VCaP (cell line): Measurements from ENCODE around the gene SMCO2.

Experiments
- H3K27ac ChIP-seq: fragments of 450-650 bp; 2 replicates; pipeline ENCODE4 v1.5.1; 2017
- CTCF ChIP-seq: fragments of 450-650 bp; conservative IDR thresholded peaks from 2 replicates; pipeline ENCODE4 v1.5.1; 2017; ENCODE audit warnings: mild to moderate bottlenecking, moderate library complexity

The SMCO2 gene

GRCh38 chr12:27436029-27436428 lies 10.5 kb upstream of the SMCO2 start:
- H3K27ac ChIP-seq, result no peak overlapping the region
- TF ChIP-seq CTCF, result no peak

- no peak overlapping the region for H3K27ac ChIP-seq
Measured at GRCh38 chr12:27436768-27437167, 9.8 kb upstream of the SMCO2 start.

GRCh38 chr12:27437839-27438238 lies 8.7 kb upstream of the SMCO2 start:
- TF ChIP-seq CTCF, result no peak
- H3K27ac ChIP-seq, result no peak overlapping the region

More at GRCh38 chr12:27436768-27437167, 9.8 kb upstream of the SMCO2 start:
- no peak for TF ChIP-seq CTCF

GRCh38 chr12:27447761-27448160 lies 1.2 kb downstream of the SMCO2 start:
- no peak overlapping the region for H3K27ac ChIP-seq
- no peak for TF ChIP-seq CTCF

GRCh38 chr12:27449026-27449425 lies 2.5 kb downstream of the SMCO2 start:
- no peak for TF ChIP-seq CTCF
- no peak overlapping the region for H3K27ac ChIP-seq

GRCh38 chr12:27449893-27450534 lies 3.5 kb downstream of the SMCO2 start:
- no peak for TF ChIP-seq CTCF
- H3K27ac ChIP-seq, result no peak overlapping the region

GRCh38 chr12:27451036-27451825 lies 4.7 kb downstream of the SMCO2 start:
- no peak overlapping the region for H3K27ac ChIP-seq
- TF ChIP-seq CTCF, result no peak
